H9 (cell line): ENCODE measurements around the gene HTR7. TPM values are rescaled to one million over a fixed set of nuclear protein-coding genes. Genes with fewer than 3 reads are reported as not detected.

Experiments
- DNase-seq: peaks from one replicate; pipeline ENCODE4 v3.0.0-alpha.2; 2017
- H2AFZ ChIP-seq: one replicate; pipeline ENCODE4 v1.6.1; 2013; ENCODE audit warnings: mild to moderate bottlenecking, low read length, control low read depth, moderate library complexity
- H2AK5ac ChIP-seq: 2 replicates; pipeline ENCODE4 v1.6.1; 2013; ENCODE audit warnings: low read length, control low read depth, mixed read lengths; ENCODE audit not compliant: insufficient read length
- H2BK120ac ChIP-seq: one replicate; pipeline ENCODE4 v1.6.1; 2013; ENCODE audit warnings: low read depth, mild to moderate bottlenecking, low read length, control low read depth, inconsistent platforms; ENCODE audit not compliant: poor library complexity, severe bottlenecking
- H2BK12ac ChIP-seq: 2 replicates; pipeline ENCODE4 v1.6.1; 2013; ENCODE audit warnings: low read length, control low read depth, mixed read lengths, low read depth; ENCODE audit not compliant: insufficient read length
- H2BK15ac ChIP-seq: 2 replicates; pipeline ENCODE4 v1.6.1; 2013; ENCODE audit warnings: low read depth, low read length, control low read depth
- H2BK20ac ChIP-seq: one replicate; pipeline ENCODE4 v1.6.1; 2013; ENCODE audit warnings: low read depth, mild to moderate bottlenecking, low read length, control low read depth, inconsistent platforms; ENCODE audit not compliant: poor library complexity, severe bottlenecking
- H2BK5ac ChIP-seq: 2 replicates; pipeline ENCODE4 v1.6.1; 2013; ENCODE audit warnings: low read length, control low read depth, mixed read lengths; ENCODE audit not compliant: insufficient read length
- H3K14ac ChIP-seq: 2 replicates; pipeline ENCODE4 v1.6.1; 2013; ENCODE audit warnings: low read length, control low read depth; ENCODE audit not compliant: insufficient read depth
- H3K18ac ChIP-seq: 2 replicates; pipeline ENCODE4 v1.6.1; 2013; ENCODE audit warnings: low read depth, mild to moderate bottlenecking, mixed read lengths, low read length, control low read depth; ENCODE audit not compliant: insufficient read length
- H3K23ac ChIP-seq: 2 replicates; pipeline ENCODE4 v1.6.1; 2013; ENCODE audit warnings: low read length, control low read depth, mixed read lengths, low read depth; ENCODE audit not compliant: insufficient read length
- H3K23me2 ChIP-seq: 2 replicates; pipeline ENCODE4 v1.6.1; 2013; ENCODE audit warnings: low read depth, mild to moderate bottlenecking, mixed read lengths, low read length, control low read depth; ENCODE audit not compliant: insufficient read length, poor library complexity, severe bottlenecking
- H3K27ac ChIP-seq: 2 replicates; pipeline ENCODE4 v1.5.1; 2013; ENCODE audit warnings: low read length, control low read depth, mixed read lengths, low read depth; ENCODE audit not compliant: insufficient read length
- H3K27me3 ChIP-seq: 2 replicates; pipeline ENCODE4 v1.6.1; 2013; ENCODE audit warnings: low read length, control low read depth, inconsistent platforms; ENCODE audit not compliant: insufficient read depth
- H3K4ac ChIP-seq: 2 replicates; pipeline ENCODE4 v1.6.1; 2013; ENCODE audit warnings: low read depth, mild to moderate bottlenecking, control low read depth, inconsistent platforms, low read length, moderate library complexity
- H3K4me1 ChIP-seq: 2 replicates; pipeline ENCODE4 v1.6.1; 2013; ENCODE audit warnings: low read length, control low read depth, inconsistent platforms; ENCODE audit not compliant: insufficient read depth
- H3K4me2 ChIP-seq: 2 replicates; pipeline ENCODE4 v1.6.1; 2013; ENCODE audit warnings: low read length, control low read depth, mixed read lengths; ENCODE audit not compliant: insufficient read length, insufficient read depth
- H3K56ac ChIP-seq: 2 replicates; pipeline ENCODE4 v1.6.1; 2013; ENCODE audit warnings: low read depth, mild to moderate bottlenecking, mixed read lengths, low read length, control low read depth; ENCODE audit not compliant: insufficient read length
- H3K79me1 ChIP-seq: 2 replicates; pipeline ENCODE4 v1.6.1; 2013; ENCODE audit warnings: low read depth, mild to moderate bottlenecking, moderate library complexity, low read length, control low read depth, inconsistent platforms; ENCODE audit not compliant: insufficient read depth, poor library complexity, severe bottlenecking
- H3K79me2 ChIP-seq: 2 replicates; pipeline ENCODE4 v1.6.1; 2013; ENCODE audit warnings: low read length, control low read depth, inconsistent platforms; ENCODE audit not compliant: insufficient read depth
- H3K9ac ChIP-seq: 2 replicates; pipeline ENCODE4 v1.6.1; 2013; ENCODE audit warnings: low read length, control low read depth, mixed read lengths; ENCODE audit not compliant: insufficient read length; ENCODE audit errors: extremely low read depth
- H3K9me3 ChIP-seq: one replicate; pipeline ENCODE4 v1.6.1; 2013; ENCODE audit warnings: low read depth, low read length, inconsistent platforms; ENCODE audit not compliant: control insufficient read depth
- H3T11ph ChIP-seq: one replicate; pipeline ENCODE4 v1.6.1; 2013; ENCODE audit warnings: mild to moderate bottlenecking, low read length, control low read depth, inconsistent platforms
- H4K20me1 ChIP-seq: one replicate; pipeline ENCODE4 v1.6.1; 2013; ENCODE audit not compliant: control insufficient read depth, insufficient read length, insufficient read depth
- H4K5ac ChIP-seq: 2 replicates; pipeline ENCODE4 v1.6.1; 2013; ENCODE audit warnings: low read depth, mild to moderate bottlenecking, mixed read lengths, low read length, control low read depth; ENCODE audit not compliant: insufficient read length
- H4K8ac ChIP-seq: replicated peaks from 2 replicates; pipeline ENCODE4 v1.6.1; 2013; ENCODE audit warnings: low read length, control low read depth, mixed read lengths, low read depth; ENCODE audit not compliant: insufficient read length
- H4K91ac ChIP-seq: 2 replicates; pipeline ENCODE4 v1.6.1; 2013; ENCODE audit warnings: low read depth, mild to moderate bottlenecking, moderate library complexity, mixed read lengths, low read length, control low read depth; ENCODE audit not compliant: insufficient read length
- H3K27ac Mint-ChIP-seq, 3 experiments: 2 replicates in 2 of 3; 3 replicates in 1 of 3; pipeline ENCODE4 v1.8.0; 2020 to 2021; ENCODE audit warnings: mixed read lengths in 3 of 3, mild to moderate bottlenecking in 1 of 3, moderate library complexity in 1 of 3
- H3K27me3 Mint-ChIP-seq: 2 replicates; pipeline ENCODE4 v1.8.0; 2021; ENCODE audit warnings: low read depth, mild to moderate bottlenecking, moderate library complexity, mixed read lengths
- H3K36me3 Mint-ChIP-seq, 3 experiments: 2 replicates in 2 of 3; 3 replicates in 1 of 3; pipeline ENCODE4 v1.8.0; 2020 to 2021; ENCODE audit warnings: low read depth in 3 of 3, mixed read lengths in 3 of 3; ENCODE audit not compliant: insufficient read depth in 1 of 3
- H3K4me1 Mint-ChIP-seq, 2 experiments: 2 replicates each; pipeline ENCODE4 v1.8.0; 2020; ENCODE audit warnings: mixed read lengths in 2 of 2
- H3K4me3 Mint-ChIP-seq, 2 experiments: 2 replicates in 1 of 2; 3 replicates in 1 of 2; pipeline ENCODE4 v1.8.0; 2020 to 2021; ENCODE audit warnings: mild to moderate bottlenecking in 2 of 2, mixed read lengths in 2 of 2, moderate library complexity in 1 of 2
- H3K9me3 Mint-ChIP-seq, 2 experiments: 2 replicates in 1 of 2; 3 replicates in 1 of 2; pipeline ENCODE4 v1.8.0; 2020; ENCODE audit warnings: mild to moderate bottlenecking in 2 of 2, mixed read lengths in 2 of 2, moderate library complexity in 1 of 2
- CTCF ChIP-seq: fragments of 200-600 bp; sonication (generic); conservative IDR thresholded peaks from 3 replicates; pipeline ENCODE4 v1.8.0; 2021; ENCODE audit warnings: antibody characterized with exemption, mild to moderate bottlenecking
- WGBS: extraction: QIAGEN DNeasy Blood & Tissue Kit; methylation state at CpG from one replicate; pipeline ENCODE4 v1.1.7; 2013; ENCODE audit warnings: missing lambda C conversion rate, low lambda C conversion rate, mixed read lengths; ENCODE audit not compliant: insufficient read length; ENCODE audit errors: extremely low coverage; 5-methylcytosine and 5-hydroxymethylcytosine counted together
- total RNA-seq: library from RNA; stranded (reverse); gene quantifications from 2 replicates; pipeline ENCODE4 v1.2.1, GENCODE V29; 2021

Gene HTR7
- total RNA-seq, 1 experiment from 2014 or later: 21.3 TPM

- H3K4ac ChIP-seq: no peak within 1 kb of the TSS
These were observed 14.2 kb upstream of the HTR7 start, which contains the start of gene RPP30 for GRCh38 chr10:90871766-90872647. RPP30 (plus strand) TSS chr10:90871974; CDS start chr10:90871987, 13 bp downstream.

More at GRCh38 chr10:90871766-90872647, 14.2 kb upstream of the HTR7 start, which contains the start of gene RPP30:
- H2AFZ ChIP-seq: peak within 1 kb of the TSS; percentile 99
- H3K9ac ChIP-seq: peak within 1 kb of the TSS; percentile 97
- Mint-ChIP-seq H3K4me1 (peaks cover 17 to 27% of the 10 kb centered on the region in 2 experiments), H3K27ac (peak within 1 kb of the TSS; percentile 42 to 98 (median 98); a peak in 6 of 7 replicates), H3K27me3 (peaks cover 18% of the 10 kb centered on the region), H3K36me3 (peaks cover 8 to 25% (median 22%) of the 10 kb centered on the region in 3 experiments; a peak in 6 of 7 replicates), H3K4me3 (peak within 1 kb of the TSS; percentile 91 to 97), H3K9me3 (peaks cover 11% of the 10 kb centered on the region in 2 experiments)
- H4K5ac ChIP-seq: no peak within 1 kb of the TSS
- H2BK120ac ChIP-seq: no peak within 1 kb of the TSS
- H3K27me3 ChIP-seq: no peaks in the 10 kb centered on the region
- no peaks in the 10 kb centered on the region for H4K20me1 ChIP-seq
- H3K79me2 ChIP-seq: peaks cover 8% of the 10 kb centered on the region; the same call in 1 of the 2 replicates
- H3K18ac ChIP-seq: peak within 1 kb of the TSS; percentile 86
- H3K23me2 ChIP-seq: peaks cover 7% of the 10 kb centered on the region
- no peak within 1 kb of the TSS for H2BK12ac ChIP-seq
- WGBS: no CpG with 5 or more reads among the region's 43 CpGs
- no peak for TF ChIP-seq CTCF
- H3K23ac ChIP-seq: no peak within 1 kb of the TSS
- H2BK5ac ChIP-seq: no peak within 1 kb of the TSS
- peak within 1 kb of the TSS; percentile 92 for H3K14ac ChIP-seq
- peak within 1 kb of the TSS; percentile 67 for H3K56ac ChIP-seq
- H3K27ac ChIP-seq: peak within 1 kb of the TSS; percentile 2
- H3T11ph ChIP-seq: no peak within 1 kb of the TSS
- H2BK20ac ChIP-seq: no peak within 1 kb of the TSS
- no peaks in the 10 kb centered on the region for H3K9me3 ChIP-seq
- H2BK15ac ChIP-seq: no peak within 1 kb of the TSS
- peak within 1 kb of the TSS; percentile 99 for H3K4me2 ChIP-seq
- peak; percentile 87 for DNase-seq
- H3K4me1 ChIP-seq: peaks cover 2% of the 10 kb centered on the region; the same call in 1 of the 2 replicates
- H2AK5ac ChIP-seq: no peak within 1 kb of the TSS
- peak within 1 kb of the TSS; percentile 74 for H4K8ac ChIP-seq
- H4K91ac ChIP-seq: no peak within 1 kb of the TSS
- H3K79me1 ChIP-seq: peaks cover 3% of the 10 kb centered on the region
